Effector CD8-positive, alpha-beta T cell (primary cell): ENCODE results near the gene KHSRP.

Experiments used
- DNase-seq: peaks from one replicate; lab custom pipeline; 2025; lab: John Stamatoyannopoulos, UW
- total RNA-seq, 4 experiments: gene quantifications; one replicate each; lab custom pipeline; 2026; lab: John Stamatoyannopoulos, UW

The KHSRP gene
- total RNA-seq: 91.8 to 137 (median 113) reads per million in 4 experiments

GRCh38 chr19:6424195-6424938 is at the start of gene KHSRP:
Gene KHSRP, minus strand, starts transcription at chr19:6424811. Its CDS starts 110 bp downstream, at chr19:6424701.
- DNase-seq: peak; percentile 25

- DNase-seq: no peak
Measured at GRCh38 chr19:6473647-6474046, 49.0 kb upstream of the KHSRP start.

- DNase-seq: no peak
Measured at GRCh38 chr19:6472713-6473112, 48.1 kb upstream of the KHSRP start.

- no peak for DNase-seq
Measured at GRCh38 chr19:6471076-6471475, 46.5 kb upstream of the KHSRP start.

GRCh38 chr19:6470173-6470572 is 45.6 kb upstream of the KHSRP start:
- no peak for DNase-seq

GRCh38 chr19:6467384-6467783 is 42.8 kb upstream of the KHSRP start:
- no peak for DNase-seq

- no peak for DNase-seq
Measured at GRCh38 chr19:6466526-6467248, 42.1 kb upstream of the KHSRP start.

- DNase-seq: no peak
Measured at GRCh38 chr19:6465663-6466062, 41.1 kb upstream of the KHSRP start.

- no peak for DNase-seq
Measured at GRCh38 chr19:6465006-6465405, 40.4 kb upstream of the KHSRP start.

- DNase-seq: peak; percentile 41
Measured at GRCh38 chr19:6464070-6464873, 39.7 kb upstream of the KHSRP start, which contains the start of gene CRB3. Gene CRB3, plus strand, starts transcription at chr19:6464271. Its CDS starts 431 bp downstream, at chr19:6464702.

- peak; percentile 88 for DNase-seq
Measured at GRCh38 chr19:6460099-6460884, 35.7 kb upstream of the KHSRP start.

GRCh38 chr19:6459262-6460098 is 34.9 kb upstream of the KHSRP start, which contains the start of gene SLC25A23:
Gene SLC25A23, minus strand, starts transcription at chr19:6459792. Its CDS starts 164 bp downstream, at chr19:6459628.
- peak; percentile 44 for DNase-seq

GRCh38 chr19:6458695-6459261 is 34.2 kb upstream of the KHSRP start:
- DNase-seq: no peak

- DNase-seq: no peak
Measured at GRCh38 chr19:6457958-6458694, 33.5 kb upstream of the KHSRP start.

- DNase-seq: no peak
Measured at GRCh38 chr19:6455924-6456323, 31.3 kb upstream of the KHSRP start.

- no peak for DNase-seq
Measured at GRCh38 chr19:6453951-6454565, 29.4 kb upstream of the KHSRP start.

GRCh38 chr19:6452899-6453298 is 28.3 kb upstream of the KHSRP start:
- no peak for DNase-seq

- DNase-seq: no peak
Measured at GRCh38 chr19:6452223-6452614, 27.6 kb upstream of the KHSRP start.
